GM21717 (cell line): ENCODE measurements around the gene LOXL1.

Source experiments
- ATAC-seq: cut with Tn5 transposase; IDR thresholded peaks from one replicate; pipeline ENCODE4 v1.9.1; 2021; ENCODE audit warnings: mild to moderate bottlenecking, moderate library complexity; ENCODE audit not compliant: unreplicated experiment

Gene LOXL1

GRCh38 chr15:73921254-73921925, 4.9 kb upstream of the LOXL1 start:
- ATAC-seq, result no peak

- ATAC-seq, result no peak
Measured at GRCh38 chr15:73922186-73923151, 3.8 kb upstream of the LOXL1 start.

- ATAC-seq, result no peak
Measured at GRCh38 chr15:73923156-73923487, 3.1 kb upstream of the LOXL1 start.

GRCh38 chr15:73923488-73924164, 2.6 kb upstream of the LOXL1 start:
- ATAC-seq, result no peak

- ATAC-seq, result no peak
Measured at GRCh38 chr15:73924171-73924921, 1.9 kb upstream of the LOXL1 start.

GRCh38 chr15:73925848-73926218, 429 bp upstream of the LOXL1 start:
- no peak for ATAC-seq

- ATAC-seq, result no peak
Measured at GRCh38 chr15:73927003-73927475, 777 bp downstream of the LOXL1 start.

- ATAC-seq, result no peak
Measured at GRCh38 chr15:73927476-73928240, 1.4 kb downstream of the LOXL1 start.

- ATAC-seq, result no peak
Measured at GRCh38 chr15:73928241-73928579, 1.9 kb downstream of the LOXL1 start.

GRCh38 chr15:73928971-73929627, 2.8 kb downstream of the LOXL1 start:
- ATAC-seq, result no peak

GRCh38 chr15:73930371-73930770, 4.1 kb downstream of the LOXL1 start:
- no peak for ATAC-seq

GRCh38 chr15:73930790-73931281, 4.6 kb downstream of the LOXL1 start:
- no peak for ATAC-seq

GRCh38 chr15:73931441-73931840, 5.2 kb downstream of the LOXL1 start:
- no peak for ATAC-seq

GRCh38 chr15:73932381-73933191, 6.3 kb downstream of the LOXL1 start:
- no peak for ATAC-seq

- ATAC-seq, result no peak
Measured at GRCh38 chr15:73934281-73934680, 8.0 kb downstream of the LOXL1 start.

- no peak for ATAC-seq
Measured at GRCh38 chr15:73935547-73935946, 9.3 kb downstream of the LOXL1 start.

- ATAC-seq, result no peak
Measured at GRCh38 chr15:73936181-73936580, 9.9 kb downstream of the LOXL1 start.

- no peak for ATAC-seq
Measured at GRCh38 chr15:73936588-73937290, 10.5 kb downstream of the LOXL1 start.
